Inflammatory macrophage treated with lipopolysaccharide for 1 hour (primary cell): ENCODE data around the gene DLGAP1.
"Not testable (repeated sequence)": the region's sequence is repeated elsewhere in the genome, so short reads cannot be mapped to it uniquely, and the experiment has no call there.

Experiments used
- DNase-seq, 2 donors: peaks; one replicate each; pipeline ENCODE4 v3.0.0-alpha.2; 2020 to 2022

DLGAP1 gene

DNA sequence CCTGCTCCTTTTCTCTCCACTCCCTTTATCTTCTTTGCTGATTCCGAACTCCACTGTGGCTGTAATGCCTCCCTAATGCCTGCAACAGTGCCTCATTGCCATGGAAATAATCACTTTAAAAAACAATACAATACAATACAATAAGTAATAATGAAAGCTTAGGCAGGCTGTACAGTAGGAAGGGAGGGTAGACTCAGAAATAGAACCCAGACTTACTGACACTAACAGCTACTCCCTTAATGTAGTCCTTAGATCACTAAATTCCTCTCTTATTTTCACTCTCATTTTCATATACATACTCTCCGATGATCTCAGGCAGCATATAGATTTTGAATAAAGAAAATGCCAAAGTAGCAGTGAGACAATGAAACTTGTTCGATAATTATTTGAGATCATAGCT lies 70.2 kb downstream of the DLGAP1 start:
- DNase-seq = no peak

- no peak for DNase-seq
These were observed 80.5 kb downstream of the DLGAP1 start for GRCh38 chr18:4374564-4374963.

DNA sequence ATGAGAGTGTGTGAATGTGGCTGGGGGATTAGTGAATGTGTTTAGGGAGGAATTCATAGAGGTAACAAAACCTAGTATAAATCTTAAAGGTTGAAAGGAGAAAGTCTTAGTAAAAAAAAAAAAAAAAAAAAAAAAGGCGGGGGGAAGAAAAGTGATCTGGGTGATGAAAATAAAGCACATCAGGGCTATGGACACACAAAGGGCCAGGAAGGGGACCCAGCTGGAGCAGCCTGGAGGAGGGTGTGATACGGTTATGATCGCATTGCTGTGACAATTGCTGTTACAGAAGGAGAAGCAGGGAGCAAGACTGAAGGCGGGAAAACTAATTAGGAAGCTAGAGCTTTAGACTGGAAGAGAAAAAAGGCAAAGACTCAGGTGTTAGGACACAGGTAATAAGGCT lies 85.4 kb downstream of the DLGAP1 start:
- no peak for DNase-seq

GRCh38 chr18:4360221-4360715 lies 94.8 kb downstream of the DLGAP1 start:
- no peak for DNase-seq

- DNase-seq = no peak
These were observed 96.5 kb downstream of the DLGAP1 start for GRCh38 chr18:4358618-4359017.

DNA sequence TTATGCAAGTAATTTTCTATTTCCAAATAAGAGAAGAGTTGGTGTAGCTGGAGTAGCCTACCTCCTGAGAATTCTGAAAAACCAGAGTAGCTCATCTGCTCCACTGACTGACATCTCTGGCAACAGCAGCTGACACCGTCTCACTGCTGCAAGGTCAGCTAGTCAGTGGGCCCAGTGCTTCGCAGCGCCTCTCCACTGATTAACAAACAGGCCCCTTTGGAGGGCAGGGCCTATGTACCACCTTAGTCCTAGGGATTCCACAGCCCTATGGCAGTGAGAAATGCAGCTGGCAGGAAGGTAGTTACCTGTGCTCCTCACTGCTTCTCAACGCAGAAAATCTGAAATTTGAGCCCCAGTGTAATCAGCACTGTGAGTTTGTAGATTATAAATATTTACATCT lies 97.5 kb downstream of the DLGAP1 start:
- no peak for DNase-seq

- DNase-seq = no peak
These were observed 98.2 kb downstream of the DLGAP1 start for GRCh38 chr18:4356929-4357328.

- DNase-seq = no peak
These were observed 101.2 kb downstream of the DLGAP1 start for GRCh38 chr18:4353853-4354418.

DNA sequence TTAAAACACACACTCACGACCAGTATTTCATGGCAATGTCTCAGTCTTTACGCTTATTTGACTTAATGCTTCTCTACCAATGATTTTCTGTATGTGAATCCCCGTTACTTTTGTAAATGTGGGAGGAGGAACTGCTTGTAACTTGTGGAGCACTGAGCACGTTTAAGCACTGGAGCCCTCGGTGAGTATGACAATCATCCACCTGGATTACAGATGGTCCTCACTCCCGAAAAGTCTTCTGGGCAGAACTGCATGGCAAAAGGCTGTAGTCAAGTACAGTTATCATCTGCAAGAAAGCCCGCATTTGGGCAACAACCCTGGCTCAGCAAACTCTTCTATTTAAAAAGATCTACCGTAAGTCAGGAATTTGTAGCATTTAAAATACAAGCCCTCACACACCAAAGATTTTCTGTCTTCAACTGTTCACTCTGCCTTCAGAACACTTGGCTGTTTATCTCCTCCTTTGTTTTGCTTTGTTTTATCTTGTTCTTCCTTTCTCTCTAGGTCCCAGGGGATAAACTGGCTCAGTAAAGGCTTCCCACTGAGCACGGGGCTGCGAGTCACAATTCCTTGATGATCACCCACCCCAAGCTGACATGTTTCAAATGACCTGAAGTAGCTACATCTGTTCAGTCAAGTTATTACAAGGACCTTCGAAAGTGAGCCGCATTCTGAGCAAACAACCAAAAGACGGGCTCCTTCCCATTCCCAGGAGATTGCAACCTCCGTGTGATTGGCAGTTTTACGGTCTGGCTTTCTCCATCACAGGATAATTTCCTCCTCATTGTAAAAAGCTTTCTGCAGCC lies 102.2 kb downstream of the DLGAP1 start:
- no peak for DNase-seq

- no peak for DNase-seq
These were observed 104.1 kb downstream of the DLGAP1 start for GRCh38 chr18:4351005-4351404.

DNA sequence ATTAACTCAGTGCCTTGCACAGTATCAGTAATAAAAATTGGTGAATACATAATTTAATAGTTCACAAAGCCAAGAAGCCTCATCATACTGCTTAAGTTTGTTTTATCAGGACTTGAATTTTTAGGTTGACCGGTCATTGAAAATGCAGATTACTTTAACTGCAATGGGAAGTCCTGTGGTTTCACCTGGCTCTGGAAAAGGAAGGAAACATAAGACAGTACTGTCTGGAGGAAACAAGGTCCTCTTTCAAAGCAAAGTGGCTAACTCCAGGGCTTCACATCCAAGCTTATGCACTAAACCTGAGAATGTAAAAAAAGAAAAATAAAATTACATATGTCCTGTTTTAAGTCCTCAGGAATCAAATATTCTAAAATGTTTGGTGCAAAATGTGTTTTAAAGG lies 119.7 kb downstream of the DLGAP1 start:
- DNase-seq = no peak

GRCh38 chr18:4333043-4333442 lies 122.1 kb downstream of the DLGAP1 start:
- DNase-seq = no peak

GRCh38 chr18:4319738-4320677 lies 135.1 kb downstream of the DLGAP1 start:
- DNase-seq = no peak

DNA sequence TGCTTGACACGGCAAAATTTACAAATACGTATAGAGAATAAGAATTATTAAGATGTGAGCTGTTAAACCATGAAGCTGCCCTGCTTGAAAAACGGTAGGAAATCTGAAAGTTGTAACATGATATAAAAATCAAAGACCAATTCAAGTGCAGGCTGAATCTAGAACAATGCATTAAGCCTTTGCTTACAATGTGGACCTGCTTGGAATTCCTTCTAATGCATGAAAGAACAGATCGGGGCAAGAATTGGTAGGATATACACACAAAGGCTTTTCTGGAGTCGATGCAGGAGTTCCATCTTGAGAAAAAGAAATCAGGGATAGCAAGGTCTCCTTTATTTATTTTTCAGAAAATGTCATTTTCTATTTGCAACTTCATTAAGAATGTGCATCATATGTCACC lies 136.8 kb downstream of the DLGAP1 start:
- no peak for DNase-seq

- DNase-seq = not testable (repeated sequence)
These were observed 143.2 kb downstream of the DLGAP1 start for GRCh38 chr18:4311945-4312344.

DNA sequence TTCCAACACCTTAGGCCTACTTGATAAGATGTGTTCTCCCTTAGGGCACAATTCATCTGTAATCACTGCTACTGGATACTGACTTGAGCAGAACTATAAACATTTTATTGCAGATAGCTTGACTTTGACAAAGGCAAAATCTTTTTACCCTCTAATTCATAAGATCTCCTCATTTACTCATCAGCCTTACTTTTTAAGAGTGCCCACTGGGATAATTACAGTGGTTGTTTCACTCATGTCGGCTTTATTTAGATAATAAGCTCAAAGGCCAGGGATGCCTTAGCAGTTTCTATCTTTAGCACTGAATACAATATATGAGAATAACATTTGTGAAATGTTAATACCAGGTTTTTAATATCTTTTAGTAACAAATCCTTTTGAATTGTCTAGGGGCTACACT lies 144.0 kb downstream of the DLGAP1 start:
- DNase-seq = no peak

DNA sequence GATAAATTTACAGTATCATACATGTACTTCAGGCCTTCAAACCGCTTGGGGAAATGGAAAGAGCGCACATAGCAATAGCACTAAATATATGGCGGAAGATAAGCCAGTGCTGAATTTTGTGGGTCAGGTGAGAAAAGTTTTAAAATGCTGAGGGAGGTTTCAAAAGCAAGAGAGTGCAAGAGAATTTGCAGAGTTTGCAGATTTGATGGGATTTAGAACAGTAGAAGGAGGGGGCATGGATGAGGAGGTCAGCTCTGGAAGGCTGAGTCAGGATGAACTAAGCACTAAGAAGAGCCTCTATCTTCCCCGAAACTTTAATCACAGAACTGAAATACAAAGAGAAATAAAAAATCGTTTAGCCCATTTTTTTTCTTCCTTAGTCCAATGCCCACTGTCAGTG lies 145.9 kb downstream of the DLGAP1 start:
- no peak for DNase-seq

DNA sequence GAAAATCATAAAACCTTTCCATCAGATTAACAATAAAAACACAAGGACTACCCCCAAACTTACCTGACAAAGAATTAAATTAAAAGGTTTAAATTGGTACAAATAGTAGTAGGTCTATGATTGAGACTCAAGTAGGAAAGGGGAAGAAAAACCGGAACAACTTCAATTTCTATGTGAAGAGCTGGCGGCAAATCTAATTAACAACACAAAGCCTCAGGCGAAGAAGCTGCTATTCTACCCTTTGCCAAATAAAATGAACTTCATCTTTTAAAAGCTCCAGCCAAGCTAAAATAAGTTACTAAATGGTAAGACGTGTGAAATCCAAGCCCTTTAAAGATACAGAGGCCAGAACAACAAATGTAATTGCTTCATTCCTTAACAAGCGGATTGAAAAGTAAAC lies 146.5 kb downstream of the DLGAP1 start:
- no peak for DNase-seq

DNA sequence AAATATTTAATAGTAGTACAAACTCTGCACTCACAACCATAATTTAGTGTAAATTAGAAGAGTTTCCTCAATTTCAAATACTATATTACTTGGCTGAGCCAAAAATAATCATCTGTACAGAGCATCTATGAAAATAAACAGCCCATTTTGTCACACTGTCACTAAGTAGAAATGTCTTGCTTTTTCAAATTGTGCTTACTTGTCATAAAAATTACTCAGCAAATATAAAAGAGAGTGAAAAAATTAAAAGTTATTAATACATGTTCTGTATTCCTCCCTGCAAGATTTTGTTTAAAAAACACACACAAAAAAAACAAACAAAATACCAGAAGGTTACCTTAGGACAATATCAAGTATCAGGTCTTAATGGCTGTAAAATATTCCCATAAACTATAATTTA lies 155.7 kb downstream of the DLGAP1 start:
- DNase-seq = no peak

- DNase-seq = no peak
These were observed 161.8 kb downstream of the DLGAP1 start for GRCh38 chr18:4293337-4293736.

DNA sequence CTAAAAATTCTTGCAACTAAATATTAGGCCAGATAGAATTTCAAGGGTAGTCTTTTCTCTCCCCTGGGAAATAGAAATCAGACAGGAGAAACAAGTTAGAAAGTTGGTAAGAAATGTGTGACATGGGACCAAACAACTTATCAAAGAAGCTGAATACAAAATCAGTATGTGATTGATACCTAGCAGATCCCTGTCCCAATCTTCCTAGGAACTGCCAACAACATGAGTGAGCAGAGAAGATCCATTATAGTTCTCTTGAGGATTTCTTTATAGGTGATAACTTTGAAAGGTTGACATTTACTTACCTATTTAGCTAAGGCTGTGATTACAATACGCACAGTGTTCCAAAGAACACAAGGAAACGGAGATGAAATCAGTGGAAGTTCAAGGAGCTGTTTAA lies 162.4 kb downstream of the DLGAP1 start:
- no peak for DNase-seq

DNA sequence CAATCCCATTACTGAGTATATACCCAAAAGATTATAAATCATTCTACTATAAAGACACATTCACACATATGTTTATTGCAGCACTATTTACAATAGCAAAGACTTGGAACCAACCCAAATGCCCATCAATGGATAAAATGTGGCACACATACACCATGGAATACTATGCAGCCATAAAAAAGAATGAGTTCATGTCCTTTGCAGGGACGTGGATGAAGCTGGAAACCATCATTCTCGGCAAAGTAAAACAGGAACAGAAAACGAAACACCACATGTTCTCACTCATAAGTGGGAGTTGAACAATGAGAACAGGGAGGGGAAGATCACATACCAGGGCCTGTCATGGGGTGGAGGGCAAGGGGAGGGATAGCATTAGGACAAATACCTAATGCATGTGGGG lies 167.8 kb downstream of the DLGAP1 start:
- DNase-seq = not testable (repeated sequence)

- DNase-seq = no peak
These were observed 168.9 kb downstream of the DLGAP1 start for GRCh38 chr18:4286256-4286655.

DNA sequence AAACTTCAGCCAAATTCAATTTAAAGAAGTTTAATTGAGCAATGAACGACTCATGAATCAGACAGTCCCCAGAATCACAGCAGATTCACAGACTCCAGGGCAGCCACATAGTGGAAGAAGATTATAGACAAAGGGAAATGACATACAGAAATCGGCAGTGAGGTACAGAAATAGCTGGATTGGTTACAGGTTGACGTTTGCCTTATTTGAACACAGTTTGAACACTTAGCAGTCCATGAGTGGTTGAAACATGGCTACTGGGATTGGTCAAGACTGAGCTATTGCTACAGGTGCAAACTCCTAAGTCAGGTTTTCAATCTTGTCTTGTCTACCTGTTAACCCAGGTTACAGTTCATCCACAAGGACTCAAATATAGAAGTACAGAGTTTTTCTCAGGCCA lies 169.6 kb downstream of the DLGAP1 start:
- DNase-seq = no peak
